Nephron progenitor cell (in vitro differentiated cells): ENCODE data around the gene POLR3GL.

Source experiments
- DNase-seq: peaks from one replicate; pipeline ENCODE4 v3.0.0; 2021
- H3K27ac Mint-ChIP-seq: 2 replicates; pipeline ENCODE4 v1.8.0; 2021; ENCODE audit warnings: mild to moderate bottlenecking, moderate library complexity, mixed read lengths
- H3K27me3 Mint-ChIP-seq: 2 replicates; pipeline ENCODE4 v1.8.0; 2021; ENCODE audit warnings: mild to moderate bottlenecking, low read depth, mixed read lengths; ENCODE audit not compliant: poor library complexity
- H3K36me3 Mint-ChIP-seq: 2 replicates; pipeline ENCODE4 v1.8.0; 2021; ENCODE audit warnings: low read depth, mixed read lengths
- H3K4me1 Mint-ChIP-seq: 2 replicates; pipeline ENCODE4 v1.8.0; 2021; ENCODE audit warnings: mixed read lengths
- H3K4me3 Mint-ChIP-seq: 2 replicates; pipeline ENCODE4 v1.8.0; 2021; ENCODE audit warnings: mild to moderate bottlenecking, moderate library complexity, mixed read lengths
- H3K9me3 Mint-ChIP-seq: 2 replicates; pipeline ENCODE4 v1.8.0; 2021; ENCODE audit warnings: mild to moderate bottlenecking, moderate library complexity, mixed read lengths
- TF ChIP-seq, protein P1 (sequence below): fragments of 200-600 bp; sonication (generic); IDR thresholded peaks from 2 replicates; pipeline ENCODE4 v1.5.0; 2021; ENCODE audit warnings: antibody characterized with exemption

The POLR3GL gene

DNA sequence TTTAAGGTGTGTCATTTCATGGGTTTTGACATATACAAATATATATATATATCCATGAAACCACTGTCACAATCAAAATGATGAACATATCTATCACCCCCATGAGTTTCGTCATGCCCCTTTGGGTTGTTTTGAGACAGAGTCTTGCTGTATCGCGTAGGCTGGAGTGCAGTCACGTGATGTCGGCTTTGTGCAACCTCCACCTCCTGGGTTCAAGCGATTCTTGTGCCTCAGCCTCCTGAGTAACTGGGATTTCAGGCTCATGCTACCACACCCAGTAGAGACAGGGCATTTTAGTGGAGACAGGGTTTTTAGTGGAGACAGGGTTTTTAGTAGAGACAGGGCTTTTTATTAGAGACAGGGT lies 49.1 kb downstream of the POLR3GL start:
- Mint-ChIP-seq H3K4me3 (no peak overlapping the region), H3K9me3 (no peaks in the 10 kb centered on the region), H3K27me3 (peaks cover 42% of the 10 kb centered on the region), H3K36me3 (no peaks in the 10 kb centered on the region), H3K27ac (no peak overlapping the region), H3K4me1 (peaks cover 10% of the 10 kb centered on the region)
- DNase-seq, result no peak
- TF ChIP-seq, protein P1, sequence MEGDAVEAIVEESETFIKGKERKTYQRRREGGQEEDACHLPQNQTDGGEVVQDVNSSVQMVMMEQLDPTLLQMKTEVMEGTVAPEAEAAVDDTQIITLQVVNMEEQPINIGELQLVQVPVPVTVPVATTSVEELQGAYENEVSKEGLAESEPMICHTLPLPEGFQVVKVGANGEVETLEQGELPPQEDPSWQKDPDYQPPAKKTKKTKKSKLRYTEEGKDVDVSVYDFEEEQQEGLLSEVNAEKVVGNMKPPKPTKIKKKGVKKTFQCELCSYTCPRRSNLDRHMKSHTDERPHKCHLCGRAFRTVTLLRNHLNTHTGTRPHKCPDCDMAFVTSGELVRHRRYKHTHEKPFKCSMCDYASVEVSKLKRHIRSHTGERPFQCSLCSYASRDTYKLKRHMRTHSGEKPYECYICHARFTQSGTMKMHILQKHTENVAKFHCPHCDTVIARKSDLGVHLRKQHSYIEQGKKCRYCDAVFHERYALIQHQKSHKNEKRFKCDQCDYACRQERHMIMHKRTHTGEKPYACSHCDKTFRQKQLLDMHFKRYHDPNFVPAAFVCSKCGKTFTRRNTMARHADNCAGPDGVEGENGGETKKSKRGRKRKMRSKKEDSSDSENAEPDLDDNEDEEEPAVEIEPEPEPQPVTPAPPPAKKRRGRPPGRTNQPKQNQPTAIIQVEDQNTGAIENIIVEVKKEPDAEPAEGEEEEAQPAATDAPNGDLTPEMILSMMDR, result no peak

DNA sequence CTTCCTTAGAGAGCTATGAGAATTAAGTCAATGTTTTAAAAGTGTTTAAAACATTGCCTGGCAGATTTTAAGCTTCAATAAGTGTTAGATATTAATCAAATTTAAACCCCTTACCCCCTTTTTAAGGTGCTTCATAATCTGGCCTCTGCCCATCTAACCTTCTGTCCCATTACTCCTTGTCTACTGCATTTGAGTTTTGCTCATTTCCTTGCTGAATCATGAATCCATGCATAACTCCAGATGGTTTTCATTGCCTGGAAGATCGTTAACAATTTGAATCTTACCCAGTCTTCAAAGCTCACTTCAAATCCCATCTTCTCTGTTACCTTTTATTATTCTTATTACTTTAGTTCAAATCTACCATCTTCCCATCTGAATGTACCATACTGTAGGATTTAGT lies 52.4 kb downstream of the POLR3GL start:
- Mint-ChIP-seq H3K9me3 (peaks cover 4% of the 10 kb centered on the region), H3K36me3 (no peaks in the 10 kb centered on the region), H3K4me1 (peaks cover 23% of the 10 kb centered on the region), H3K4me3 (no peak overlapping the region), H3K27ac (no peak overlapping the region), H3K27me3 (peaks cover 75% of the 10 kb centered on the region)
- TF ChIP-seq, protein P1, result no peak
- DNase-seq, result no peak

DNA sequence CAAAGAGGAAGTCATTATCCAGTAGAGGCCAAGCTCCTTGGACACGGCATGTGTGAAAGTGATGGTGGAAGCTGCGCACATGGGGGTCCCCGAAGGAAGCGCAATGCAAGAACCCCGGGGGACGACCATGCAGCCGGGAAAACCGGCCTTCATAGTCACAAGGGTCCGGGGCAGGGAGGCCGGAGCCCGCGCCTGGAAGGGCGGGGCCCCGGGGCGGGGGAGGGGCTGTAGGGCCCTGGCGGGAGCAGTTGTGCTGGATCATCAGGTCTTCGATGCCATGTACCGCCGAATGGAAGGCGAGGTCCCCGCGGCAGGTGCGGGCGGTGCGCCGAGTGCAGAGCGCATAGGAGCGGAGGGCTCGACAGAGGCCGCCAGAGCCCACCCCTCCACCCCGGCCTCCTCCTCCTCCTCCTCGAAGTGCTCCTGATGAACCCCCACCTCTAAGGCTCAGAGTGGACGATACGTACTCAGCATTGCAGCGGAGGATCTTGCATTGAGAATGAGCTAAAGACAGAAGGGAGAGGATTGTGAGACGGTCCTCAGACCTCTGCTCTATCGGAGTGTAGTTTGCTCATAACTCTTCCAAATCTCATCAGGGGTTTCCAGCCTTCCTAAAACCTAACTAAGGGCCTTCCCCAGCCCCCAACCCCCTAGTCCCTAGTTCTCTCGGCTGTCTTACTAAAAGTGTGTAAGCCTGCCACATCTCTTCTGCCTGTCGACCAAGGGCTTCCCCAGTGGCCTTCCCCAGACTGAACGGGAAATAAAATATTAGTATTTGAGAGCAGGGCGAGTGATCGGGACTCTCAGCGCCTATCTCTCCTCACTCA lies 55.0 kb downstream of the POLR3GL start:
- Mint-ChIP-seq H3K4me3 (peak overlapping the region; percentile 65), H3K27me3 (peaks cover 92% of the 10 kb centered on the region), H3K36me3 (no peaks in the 10 kb centered on the region), H3K27ac (no peak overlapping the region), H3K9me3 (peaks cover 4% of the 10 kb centered on the region), H3K4me1 (peaks cover 19% of the 10 kb centered on the region)
- DNase-seq, result peak; percentile 47
- TF ChIP-seq, protein P1, result no peak

DNA sequence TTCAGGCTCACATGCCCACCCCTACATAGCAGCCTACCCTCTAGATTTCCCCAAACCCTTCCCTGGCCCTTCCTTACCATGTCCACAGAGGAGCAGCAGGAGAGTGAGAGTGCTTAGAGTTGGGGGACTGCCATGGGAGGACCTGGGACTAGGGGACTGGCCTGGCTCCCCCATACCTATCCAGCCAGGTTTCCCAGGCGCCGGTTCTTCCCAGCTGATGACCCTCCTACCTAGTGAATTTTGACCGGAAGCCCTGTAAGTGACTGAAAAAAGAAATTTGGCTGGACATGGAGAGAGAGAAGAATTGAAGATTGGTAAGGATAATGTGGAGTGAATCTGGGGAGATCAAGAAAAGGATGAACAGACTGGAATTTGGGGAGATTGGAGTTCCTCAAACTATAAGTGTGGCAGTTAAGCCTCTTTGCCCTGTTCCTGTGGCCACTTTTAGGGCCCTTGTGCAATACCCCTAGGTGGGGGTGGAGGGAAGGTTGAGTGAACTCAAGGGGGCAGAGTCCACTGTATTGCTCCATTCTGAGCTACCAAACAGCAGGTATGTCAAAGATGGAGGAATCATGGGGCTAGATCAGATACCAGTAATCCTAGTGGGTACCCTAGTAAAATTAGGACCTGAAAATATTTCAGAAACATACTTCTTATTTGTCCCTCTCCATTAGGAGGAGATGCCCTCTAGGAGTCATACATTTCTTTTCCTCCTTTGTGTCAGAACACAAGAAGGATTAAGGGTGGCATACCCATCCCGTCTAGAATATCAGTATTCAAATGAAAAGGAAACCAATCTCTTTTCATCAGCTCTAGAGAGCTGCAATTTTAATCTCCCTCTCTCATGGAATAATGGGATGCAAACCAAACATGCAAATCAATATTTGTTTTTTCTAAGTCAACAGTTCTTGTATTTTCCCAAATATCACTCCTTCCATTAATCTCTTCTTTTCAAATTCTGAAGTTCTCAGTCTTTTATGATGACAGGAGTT lies 55.9 kb downstream of the POLR3GL start:
- H3K27ac Mint-ChIP-seq, result no peak overlapping the region
- peaks cover 87% of the 10 kb centered on the region for H3K27me3 Mint-ChIP-seq
- H3K4me3 Mint-ChIP-seq, result peak overlapping the region; percentile 65
- peaks cover 4% of the 10 kb centered on the region for H3K9me3 Mint-ChIP-seq
- TF ChIP-seq, protein P1, result no peak
- H3K36me3 Mint-ChIP-seq, result no peaks in the 10 kb centered on the region
- DNase-seq, result no peak
- peaks cover 19% of the 10 kb centered on the region for H3K4me1 Mint-ChIP-seq

DNA sequence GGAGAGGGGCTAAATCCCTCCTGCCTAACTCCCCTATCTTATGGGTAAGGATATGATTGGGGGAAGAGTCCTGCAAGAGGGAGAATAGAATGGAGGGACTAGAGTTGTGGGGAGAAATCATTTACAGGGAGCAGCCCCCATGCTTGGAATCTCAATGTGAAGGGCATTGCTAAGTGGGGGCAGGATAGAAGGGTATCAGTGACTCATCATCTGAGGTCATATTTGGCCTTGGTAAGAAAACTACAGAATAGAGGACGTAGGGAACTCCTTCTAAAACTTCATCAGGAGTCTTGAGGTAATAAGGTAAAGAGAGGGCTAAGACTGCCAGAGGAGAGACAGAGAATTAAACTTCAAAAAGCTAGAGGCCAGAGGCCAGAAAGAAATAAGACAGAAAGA lies 56.6 kb downstream of the POLR3GL start:
- Mint-ChIP-seq H3K27me3 (peaks cover 82% of the 10 kb centered on the region), H3K36me3 (no peaks in the 10 kb centered on the region), H3K27ac (no peak overlapping the region), H3K9me3 (peaks cover 4% of the 10 kb centered on the region), H3K4me1 (peaks cover 19% of the 10 kb centered on the region), H3K4me3 (no peak overlapping the region)
- TF ChIP-seq, protein P1, result no peak
- DNase-seq, result no peak
